ENCODE results near the gene ARMC9. TPM values are rescaled to one million over a fixed set of nuclear protein-coding genes. Genes with fewer than 3 reads are reported as not detected.

Gene ARMC9
- total and polyA plus RNA-seq, 2 donors (not counting 3 experiments of a cell fraction or from before 2014, with no cell fraction given) = 16.4 to 24.2 TPM

DNA sequence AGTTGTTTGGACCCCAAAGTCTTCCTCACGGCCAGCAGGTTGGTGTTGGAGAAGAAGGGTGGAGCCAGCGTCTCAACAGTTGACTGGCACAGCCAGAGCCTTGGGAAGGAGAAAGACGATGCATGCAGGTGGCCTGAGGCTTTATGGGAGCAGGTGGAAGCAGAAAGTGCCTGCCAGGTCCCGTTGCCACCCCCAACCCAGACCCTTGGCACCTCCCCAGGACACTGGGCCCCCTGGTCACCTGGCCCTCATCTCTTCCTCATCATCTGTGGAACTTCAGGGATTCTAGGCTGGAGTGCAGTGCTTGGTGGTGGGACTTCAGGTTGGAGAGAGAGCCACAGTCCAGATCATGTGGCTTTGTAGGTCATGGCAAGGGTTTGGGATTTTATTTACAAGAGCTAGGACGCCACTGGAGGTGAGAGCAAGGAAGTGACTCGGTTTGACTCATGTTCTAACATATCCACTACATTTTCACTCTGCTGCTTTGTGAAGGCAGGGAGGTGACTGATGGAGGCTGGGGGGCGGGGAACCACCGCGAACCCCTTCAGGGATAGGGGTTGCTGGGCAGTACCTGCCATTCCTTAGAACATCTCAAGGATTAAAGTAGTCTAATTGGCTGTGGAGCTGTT is 134.6 kb downstream of the ARMC9 start:
- Histone ChIP-seq H3K9me3 (replicated peaks; ENCODE audit: control insufficient read depth, insufficient read depth, low read length) (no peaks in the 10 kb centered on the region), H3K4me3 (replicated peaks in 1 of 3; ENCODE audit: insufficient read depth in 1 of 3, low read depth in 1 of 3, low read length in 3 of 3) (no peak overlapping the region), H3K27ac (ENCODE audit: insufficient read depth, low read depth, low read length) (no peak overlapping the region), H3K4me2 (ENCODE audit: insufficient read depth, low read length) (no peak overlapping the region), H3K27me3 (ENCODE audit: control insufficient read depth in 2 of 2, insufficient read depth in 2 of 2, low read length in 2 of 2) (no peaks in the 10 kb centered on the region), H4K20me1 (replicated peaks; ENCODE audit: control insufficient read depth, extremely low read depth, insufficient read depth, low read length) (no peaks in the 10 kb centered on the region), H3K4me1 (ENCODE audit: control insufficient read depth, extremely low read depth, insufficient read depth, low read length) (peaks cover 11% of the 10 kb centered on the region), H3K9me1 (replicated peaks; ENCODE audit: control insufficient read depth, extremely low read depth, insufficient read depth, low read length) (no peaks in the 10 kb centered on the region), H3K9ac (replicated peaks; ENCODE audit: extremely low read depth, insufficient read depth, low read length) (no peak overlapping the region), H3K36me3 (ENCODE audit: control insufficient read depth in 2 of 2, extremely low read depth in 1 of 2, insufficient read depth in 2 of 2, low read length in 2 of 2) (peaks cover 0 to 2% of the 10 kb centered on the region in 2 experiments), H3K79me2 (ENCODE audit: control insufficient read depth, insufficient read depth, low read length) (no peaks in the 10 kb centered on the region), H2AFZ (ENCODE audit: low read depth, low read length) (no peak overlapping the region)
- DNase-seq (ENCODE audit: low read depth, low spot score) (no peak), FAIRE-seq (no peak)
- BruUV-seq (replicated peaks) = no TSS peak
- dilution Hi-C loops (cut with MboI; ENCODE audit: extremely low pct_ligation_motif_present, low sequenced_read_pairs) (no loop called here), intact Hi-C loops (cut with micrococcal nuclease) (no loop called here)
- ChIA-PET POLR2A (no interaction called here), CTCF (no interaction called here)
- TF ChIP-seq GATA2 (IDR thresholded peaks at IDR 0.05; ENCODE audit: insufficient read depth, insufficient read length, low read depth, low read length) = no peak
- peak; percentile 7 for TF ChIP-seq FOS (IDR thresholded peaks at IDR 0.05; ENCODE audit: borderline replicate concordance, insufficient read depth, low read length)

DNA sequence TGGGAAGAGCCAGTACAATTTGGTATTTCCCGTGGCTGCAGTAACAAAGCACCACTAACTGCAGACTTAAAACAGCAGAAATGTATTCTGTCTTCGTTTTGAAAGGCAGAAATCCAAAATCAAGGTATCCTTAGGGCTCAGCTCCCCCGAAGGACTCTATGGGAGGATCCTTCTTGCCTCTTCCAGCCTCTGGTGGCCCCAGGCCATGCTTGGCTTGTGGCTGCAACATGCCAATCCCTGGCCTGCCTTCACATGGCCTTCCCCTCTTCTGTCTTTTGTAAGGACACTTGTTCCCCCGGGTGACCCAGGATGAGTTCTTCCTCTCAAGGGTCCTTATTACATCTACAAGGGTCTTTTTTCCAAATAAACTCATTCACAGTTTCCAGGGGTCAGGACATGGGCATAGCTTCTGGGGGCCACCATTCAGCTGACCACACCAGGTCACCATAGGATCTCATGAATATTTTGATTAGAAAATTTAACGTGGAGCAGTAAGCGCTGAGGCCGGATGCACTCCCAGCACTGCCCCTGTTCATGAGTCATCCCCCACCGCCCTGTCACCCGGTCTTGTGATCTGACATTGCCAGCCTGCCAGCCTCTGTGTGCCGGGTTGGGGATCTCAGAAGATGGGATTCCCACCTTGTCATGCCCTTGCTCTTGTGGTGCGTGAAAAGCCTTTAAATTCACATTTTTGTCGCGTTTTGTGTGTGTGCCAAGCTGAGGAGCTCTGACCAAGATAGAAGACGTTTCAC is 135.9 kb downstream of the ARMC9 start:
- Histone ChIP-seq H3K4me2 (ENCODE audit: insufficient read depth, low read length) (no peak overlapping the region), H3K27me3 (ENCODE audit: control insufficient read depth in 2 of 2, insufficient read depth in 2 of 2, low read length in 2 of 2) (no peaks in the 10 kb centered on the region), H3K27ac (ENCODE audit: insufficient read depth, low read depth, low read length) (no peak overlapping the region), H3K36me3 (ENCODE audit: control insufficient read depth in 2 of 2, extremely low read depth in 1 of 2, insufficient read depth in 2 of 2, low read length in 2 of 2) (peaks cover 0 to 2% of the 10 kb centered on the region in 2 experiments), H3K9me3 (replicated peaks; ENCODE audit: control insufficient read depth, insufficient read depth, low read length) (no peaks in the 10 kb centered on the region), H3K4me1 (ENCODE audit: control insufficient read depth, extremely low read depth, insufficient read depth, low read length) (peaks cover 11% of the 10 kb centered on the region), H3K79me2 (ENCODE audit: control insufficient read depth, insufficient read depth, low read length) (no peaks in the 10 kb centered on the region), H2AFZ (ENCODE audit: low read depth, low read length) (no peak overlapping the region), H4K20me1 (replicated peaks; ENCODE audit: control insufficient read depth, extremely low read depth, insufficient read depth, low read length) (no peaks in the 10 kb centered on the region), H3K9me1 (replicated peaks; ENCODE audit: control insufficient read depth, extremely low read depth, insufficient read depth, low read length) (no peaks in the 10 kb centered on the region), H3K9ac (replicated peaks; ENCODE audit: extremely low read depth, insufficient read depth, low read length) (no peak overlapping the region), H3K4me3 (replicated peaks in 1 of 3; ENCODE audit: insufficient read depth in 1 of 3, low read depth in 1 of 3, low read length in 3 of 3) (no peak overlapping the region)
- dilution Hi-C loops (cut with MboI; ENCODE audit: extremely low pct_ligation_motif_present, low sequenced_read_pairs) = no loop called here
- DNase-seq (ENCODE audit: low read depth, low spot score) = no peak
- intact Hi-C loops (cut with micrococcal nuclease) = no loop called here
- ChIA-PET POLR2A (no interaction called here), CTCF (interaction anchor here (1.0 kb wide), 1 partner anchor 78 kb away, joined by 3 read pairs; no protein-coding TSS in a partner anchor)
- no peak for TF ChIP-seq EZH2 (IDR thresholded peaks at IDR 0.05; ENCODE audit: borderline replicate concordance, low read depth, low read length, severe bottlenecking)
- no peak for TF ChIP-seq MYC (IDR thresholded peaks at IDR 0.05; ENCODE audit: low read depth, low read length)
- no peak for TF ChIP-seq JUN (IDR thresholded peaks at IDR 0.05; ENCODE audit: borderline replicate concordance, insufficient read depth, insufficient read length, low read depth)
- no peak for TF ChIP-seq POLR2AphosphoS5 (IDR thresholded peaks at IDR 0.05; ENCODE audit: insufficient read depth, low read depth, low read length)
- no peak for TF ChIP-seq POLR2A (IDR thresholded peaks at IDR 0.05; ENCODE audit: low read depth, low read length)
- no peak for TF ChIP-seq GATA2 (IDR thresholded peaks at IDR 0.05; ENCODE audit: insufficient read depth, insufficient read length, low read depth, low read length)
- no peak for TF ChIP-seq MAX (IDR thresholded peaks at IDR 0.05; ENCODE audit: insufficient read depth, insufficient read length)
- no TSS peak for BruUV-seq (replicated peaks)
- no peak for FAIRE-seq

Data from endothelial cell of umbilical vein (primary cell).